Neural crest cell (in vitro differentiated cells): Measurements from ENCODE around the gene PTPRK. TPM values are rescaled to one million over a fixed set of nuclear protein-coding genes. Genes with fewer than 3 reads are reported as not detected.

Experiments
- DNase-seq: peaks from one replicate; pipeline ENCODE4 v3.0.0; 2021; ENCODE audit warnings: low read depth, mixed read lengths, low spot score
- H3K27ac Mint-ChIP-seq: one replicate; pipeline ENCODE4 v1.8.0; 2021; ENCODE audit warnings: mild to moderate bottlenecking, mixed read lengths; ENCODE audit not compliant: unreplicated experiment
- H3K27me3 Mint-ChIP-seq: 2 replicates; pipeline ENCODE4 v1.8.0; 2021; ENCODE audit warnings: low read depth, mild to moderate bottlenecking, mixed read lengths
- H3K36me3 Mint-ChIP-seq: 2 replicates; pipeline ENCODE4 v1.8.0; 2021; ENCODE audit warnings: low read depth, mild to moderate bottlenecking, mixed read lengths
- H3K4me1 Mint-ChIP-seq: 2 replicates; pipeline ENCODE4 v1.8.0; 2021; ENCODE audit warnings: mixed read lengths
- H3K4me3 Mint-ChIP-seq: one replicate; pipeline ENCODE4 v1.8.0; 2021; ENCODE audit warnings: mild to moderate bottlenecking, mixed read lengths
- H3K9me3 Mint-ChIP-seq: 2 replicates; pipeline ENCODE4 v1.8.0; 2021; ENCODE audit warnings: mixed read lengths
- CTCF ChIP-seq: fragments of 200-600 bp; sonication (generic); conservative IDR thresholded peaks from 2 replicates; pipeline ENCODE4 v1.5.0; 2021; ENCODE audit warnings: antibody characterized with exemption, mild to moderate bottlenecking
- total RNA-seq: library from RNA; stranded (reverse); gene quantifications from 2 replicates; pipeline ENCODE4 v1.2.1, GENCODE V29; 2021

The PTPRK gene
- total RNA-seq, 1 donor from 2014 or later = 30.8 TPM

GRCh38 chr6:128500749-128501600, 19.4 kb downstream of the PTPRK start:
- DNase-seq = no peak
- Mint-ChIP-seq H3K4me3 (no peak overlapping the region), H3K4me1 (peaks cover 9% of the 10 kb centered on the region), H3K27me3 (no peaks in the 10 kb centered on the region), H3K9me3 (no peaks in the 10 kb centered on the region), H3K36me3 (no peaks in the 10 kb centered on the region), H3K27ac (no peak overlapping the region)
- TF ChIP-seq CTCF = no peak

- Mint-ChIP-seq H3K36me3 (no peaks in the 10 kb centered on the region), H3K27me3 (no peaks in the 10 kb centered on the region), H3K9me3 (no peaks in the 10 kb centered on the region), H3K27ac (no peak overlapping the region), H3K4me1 (peaks cover 10% of the 10 kb centered on the region), H3K4me3 (no peak overlapping the region)
- no peak for DNase-seq
- TF ChIP-seq CTCF = no peak
Observed at GRCh38 chr6:128500014-128500413, 20.4 kb downstream of the PTPRK start.

GRCh38 chr6:128499079-128499731, 21.2 kb downstream of the PTPRK start:
- no peak overlapping the region for H3K27ac Mint-ChIP-seq
- no peaks in the 10 kb centered on the region for H3K27me3 Mint-ChIP-seq
- H3K36me3 Mint-ChIP-seq = no peaks in the 10 kb centered on the region
- no peak for TF ChIP-seq CTCF
- peaks cover 18% of the 10 kb centered on the region for H3K4me1 Mint-ChIP-seq
- no peak overlapping the region for H3K4me3 Mint-ChIP-seq
- no peaks in the 10 kb centered on the region for H3K9me3 Mint-ChIP-seq
- no peak for DNase-seq

GRCh38 chr6:128498234-128498633, 22.2 kb downstream of the PTPRK start:
- Mint-ChIP-seq H3K36me3 (peaks cover 2% of the 10 kb centered on the region), H3K4me1 (peaks cover 23% of the 10 kb centered on the region), H3K4me3 (no peak overlapping the region), H3K9me3 (no peaks in the 10 kb centered on the region), H3K27ac (no peak overlapping the region), H3K27me3 (no peaks in the 10 kb centered on the region)
- no peak for TF ChIP-seq CTCF
- DNase-seq = no peak

- no peak for TF ChIP-seq CTCF
- H3K4me1 Mint-ChIP-seq = peaks cover 39% of the 10 kb centered on the region
- H3K27ac Mint-ChIP-seq = no peak overlapping the region
- no peak overlapping the region for H3K4me3 Mint-ChIP-seq
- peaks cover 2% of the 10 kb centered on the region for H3K36me3 Mint-ChIP-seq
- H3K9me3 Mint-ChIP-seq = no peaks in the 10 kb centered on the region
- H3K27me3 Mint-ChIP-seq = no peaks in the 10 kb centered on the region
- DNase-seq = no peak
Observed at GRCh38 chr6:128495536-128496333, 24.7 kb downstream of the PTPRK start.
